GM12873 (cell line): ENCODE data around the gene TTC21B.

Experiments
- TF ChIP-seq, protein P1 (sequence below): IDR thresholded peaks from 2 replicates; pipeline ENCODE4 v1.5.1; 2012; ENCODE audit warnings: low read depth, mild to moderate bottlenecking, moderate library complexity, low read length, control low read depth; ENCODE audit not compliant: insufficient read depth; ENCODE audit errors: missing control alignments

The TTC21B gene

GRCh38 chr2:165837122-165837521, 116.5 kb downstream of the TTC21B start:
- TF ChIP-seq, protein P1, sequence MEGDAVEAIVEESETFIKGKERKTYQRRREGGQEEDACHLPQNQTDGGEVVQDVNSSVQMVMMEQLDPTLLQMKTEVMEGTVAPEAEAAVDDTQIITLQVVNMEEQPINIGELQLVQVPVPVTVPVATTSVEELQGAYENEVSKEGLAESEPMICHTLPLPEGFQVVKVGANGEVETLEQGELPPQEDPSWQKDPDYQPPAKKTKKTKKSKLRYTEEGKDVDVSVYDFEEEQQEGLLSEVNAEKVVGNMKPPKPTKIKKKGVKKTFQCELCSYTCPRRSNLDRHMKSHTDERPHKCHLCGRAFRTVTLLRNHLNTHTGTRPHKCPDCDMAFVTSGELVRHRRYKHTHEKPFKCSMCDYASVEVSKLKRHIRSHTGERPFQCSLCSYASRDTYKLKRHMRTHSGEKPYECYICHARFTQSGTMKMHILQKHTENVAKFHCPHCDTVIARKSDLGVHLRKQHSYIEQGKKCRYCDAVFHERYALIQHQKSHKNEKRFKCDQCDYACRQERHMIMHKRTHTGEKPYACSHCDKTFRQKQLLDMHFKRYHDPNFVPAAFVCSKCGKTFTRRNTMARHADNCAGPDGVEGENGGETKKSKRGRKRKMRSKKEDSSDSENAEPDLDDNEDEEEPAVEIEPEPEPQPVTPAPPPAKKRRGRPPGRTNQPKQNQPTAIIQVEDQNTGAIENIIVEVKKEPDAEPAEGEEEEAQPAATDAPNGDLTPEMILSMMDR = no peak

DNA sequence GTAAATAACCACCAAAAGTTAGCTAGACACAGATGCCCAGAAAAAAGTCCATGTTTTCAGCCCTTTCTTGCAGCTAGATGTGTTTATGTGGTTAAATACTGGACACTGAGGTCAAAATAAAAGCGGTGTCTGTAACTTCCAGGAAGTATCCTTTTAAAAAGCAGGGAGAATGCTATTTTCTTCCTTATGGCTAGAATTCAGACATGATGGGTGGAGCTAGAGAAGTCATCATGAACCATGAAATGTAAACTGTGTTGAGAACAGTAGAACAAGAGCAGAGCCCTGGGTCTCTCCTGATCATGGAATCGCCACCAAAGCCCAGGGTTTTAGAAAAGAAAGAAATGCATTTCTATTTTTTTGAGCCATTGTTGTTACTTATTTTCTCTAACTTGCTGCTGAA, 118.2 kb downstream of the TTC21B start:
- TF ChIP-seq, protein P1 = no peak

DNA sequence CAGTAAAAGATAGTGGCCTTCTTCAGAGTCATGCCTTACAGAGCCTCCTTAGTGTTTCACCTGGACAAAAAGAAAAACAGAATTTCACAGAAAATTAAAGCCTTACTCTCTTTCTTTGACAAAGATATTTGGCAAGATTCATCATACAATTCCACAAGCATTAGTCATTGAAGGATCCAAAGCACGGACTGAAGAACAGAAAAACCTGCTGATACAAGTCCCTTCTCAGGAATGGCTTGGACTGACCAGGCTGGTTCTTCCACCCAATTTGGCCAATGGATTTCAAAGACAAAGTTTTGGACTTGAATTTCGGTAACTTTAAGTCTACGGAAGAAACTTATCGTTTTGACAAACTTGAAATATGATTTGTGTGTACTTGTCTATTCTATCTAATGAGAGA, 120.4 kb downstream of the TTC21B start:
- TF ChIP-seq, protein P1 = no peak

DNA sequence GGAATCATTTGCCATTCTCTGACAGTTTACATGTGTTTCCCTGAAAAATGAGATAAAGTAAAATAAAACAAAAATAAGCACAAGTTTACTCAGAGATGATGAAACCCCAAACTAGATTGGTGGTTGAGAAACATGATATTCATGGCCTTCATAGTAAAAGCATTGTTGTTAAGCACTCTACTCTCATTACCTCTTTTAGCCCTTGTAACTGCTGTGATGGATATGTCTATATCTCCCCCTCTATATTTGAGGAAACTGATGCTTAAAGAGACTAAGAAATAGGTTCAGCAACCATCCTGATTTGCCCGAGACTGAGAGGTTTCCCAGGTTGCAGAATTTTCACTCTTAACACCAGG, 125.7 kb downstream of the TTC21B start:
- TF ChIP-seq, protein P1 = no peak

DNA sequence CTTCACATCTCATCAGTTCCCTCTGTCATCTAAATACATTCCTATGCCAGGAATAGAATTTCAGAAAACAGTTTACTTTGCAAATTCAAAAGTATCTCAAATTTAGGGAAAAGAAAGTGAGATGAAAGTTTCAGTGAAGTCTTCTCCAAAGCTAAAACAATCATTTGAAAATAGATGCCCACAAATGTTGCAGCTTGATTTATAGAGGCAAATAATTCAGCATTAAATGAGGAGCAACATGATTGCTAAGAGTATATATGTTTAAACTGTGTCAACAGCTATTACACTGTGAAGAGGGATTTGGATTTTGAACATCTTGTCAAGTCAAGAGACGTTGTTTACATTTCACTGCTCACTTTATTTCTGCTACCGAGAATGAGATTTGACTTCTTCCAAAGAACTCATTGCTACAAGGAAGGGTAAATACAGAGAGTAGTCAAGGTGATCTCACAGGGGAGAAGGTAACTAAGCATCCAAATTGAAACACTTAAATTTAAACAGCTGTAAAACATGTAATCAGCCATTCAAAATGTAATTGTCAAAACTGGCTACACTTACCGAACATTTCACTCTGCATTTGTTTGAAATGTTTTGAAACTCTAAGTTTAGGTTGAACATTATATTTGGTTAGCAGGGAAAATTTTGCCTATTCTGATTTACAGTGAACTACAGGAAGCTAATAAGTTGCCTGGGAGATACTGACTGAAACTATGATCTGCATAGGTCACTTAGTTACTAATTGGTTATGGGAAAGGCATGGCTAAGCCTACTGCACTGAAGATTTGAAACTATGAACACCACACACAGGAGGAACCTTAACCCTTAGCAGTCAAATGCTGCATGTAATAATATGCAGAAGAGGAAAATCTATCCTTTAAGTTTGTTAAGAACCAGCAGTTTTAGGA, 126.3 kb downstream of the TTC21B start:
- TF ChIP-seq, protein P1 = no peak

GRCh38 chr2:165825041-165825440, 128.5 kb downstream of the TTC21B start:
- TF ChIP-seq, protein P1 = no peak
